ENCODE measurements around the gene PTGER1. TPM values are rescaled to one million over a fixed set of nuclear protein-coding genes. Genes with fewer than 3 reads are reported as not detected.

Gene PTGER1
- total and polyA plus RNA-seq, 2 of the 8 experiments (the other 6 are each of a cell fraction or from before 2014, with no cell fraction given) = 0.20 to 0.41 TPM

- no peak overlapping the region for H4K5ac ChIP-seq (ENCODE audit: insufficient read length, low read depth, low read length)
- no peak overlapping the region; a peak in 1 of 7 replicates for H3K9ac ChIP-seq (replicated peaks in 1 of 4; ENCODE audit: extremely low read depth in 1 of 4, low read depth in 3 of 4, low read length in 3 of 4)
- H3K4me1 ChIP-seq (replicated peaks in 1 of 4; ENCODE audit: control insufficient read depth in 3 of 4, insufficient read depth in 4 of 4, low read length in 3 of 4) = peaks cover 0 to 4% (median 2%) of the 10 kb centered on the region in 4 experiments; a peak in 3 of 7 replicates
- DNase-seq (ENCODE audit: low read depth in 1 of 2, low spot score in 2 of 2) (peak in 1 of 2 experiments; percentile 97), FAIRE-seq (no peak)
- H3K23me2 ChIP-seq (ENCODE audit: low read depth, low read length) = no peaks in the 10 kb centered on the region; the same call in 1 of the 2 replicates
- H2BK12ac ChIP-seq (ENCODE audit: low read depth, low read length) = no peak overlapping the region
- no peaks in the 10 kb centered on the region for H3K79me2 ChIP-seq (ENCODE audit: control insufficient read depth in 1 of 2, insufficient read depth in 2 of 2, low read length in 2 of 2)
- H3K14ac ChIP-seq (ENCODE audit: insufficient read length) = no peak overlapping the region
- no peaks in the 10 kb centered on the region for H3K27me3 ChIP-seq (replicated peaks in 1 of 4; ENCODE audit: control insufficient read depth in 3 of 4, extremely low read depth in 1 of 4, insufficient read depth in 3 of 4, low read length in 3 of 4)
- no peak overlapping the region for H2BK20ac ChIP-seq (ENCODE audit: low read length)
- no peaks in the 10 kb centered on the region for H3K9me3 ChIP-seq (ENCODE audit: insufficient read depth in 2 of 2, low read depth in 1 of 2, low read length in 1 of 2)
- H3K56ac ChIP-seq (replicated peaks; ENCODE audit: insufficient read length, low read depth, low read length) = no peak overlapping the region
- H3K23ac ChIP-seq (ENCODE audit: insufficient read length) = no peak overlapping the region
- H3K27ac ChIP-seq (ENCODE audit: low read depth, low read length) = peak overlapping the region; percentile 37; the same call in 1 of the 2 replicates
- H4K91ac ChIP-seq (replicated peaks; ENCODE audit: insufficient read length, low read length) = peak overlapping the region; percentile 2
- H3K18ac ChIP-seq (ENCODE audit: extremely low read depth, low read length) = 0 out of 2 replicates have a peak overlapping the region, but pooled peaks have one; percentile 19
- H3K36me3 ChIP-seq (ENCODE audit: control insufficient read depth in 2 of 4, insufficient read depth in 4 of 4, low read length in 3 of 4) = no peaks in the 10 kb centered on the region
- H3K4me3 ChIP-seq (ENCODE audit: extremely low read depth in 1 of 4, insufficient read depth in 2 of 4, low read depth in 3 of 4, low read length in 4 of 4) = no peak overlapping the region
- CTCF ChIA-PET (ENCODE audit: partially characterized antibody) = interaction anchor here (0.6 to 5.0 kb wide), 20 partner anchors 8 to 181 kb away, joined by 3 to 36 read pairs (median 4); partner anchors contain the start of gene GIPC1
- peak overlapping the region; percentile 65 for H3K4ac ChIP-seq (replicated peaks; ENCODE audit: insufficient read length, low read depth, low read length)
- no peak overlapping the region for H2BK5ac ChIP-seq (ENCODE audit: low read depth, low read length)
- no peaks in the 10 kb centered on the region for H4K20me1 ChIP-seq (replicated peaks in 1 of 2; ENCODE audit: control insufficient read depth in 1 of 2, insufficient read depth in 2 of 2, low read length in 2 of 2)
- peak overlapping the region; percentile 60; the same call in 1 of the 2 replicates for H2AFZ ChIP-seq (ENCODE audit: low read length)
- H2BK15ac ChIP-seq (ENCODE audit: low read length) = no peak overlapping the region
- no peak overlapping the region for H3K4me2 ChIP-seq (ENCODE audit: insufficient read depth in 1 of 2, low read depth in 2 of 2, low read length in 2 of 2)
- H3K79me1 ChIP-seq (ENCODE audit: low read depth, low read length) = no peaks in the 10 kb centered on the region
- peak overlapping the region; percentile 47; the same call in 1 of the 2 replicates for H4K8ac ChIP-seq (ENCODE audit: extremely low read depth, insufficient read depth, low read length)
- WGBS, 2 experiments (ENCODE audit: extremely low coverage in 1 of 2, insufficient coverage in 1 of 2, insufficient read length in 1 of 2, insufficient replicate concordance in 2 of 2, low coverage in 1 of 2, low lambda C conversion rate in 2 of 2, missing lambda C conversion rate in 1 of 2) = 41% methylated on average over 17 of the region's 19 CpGs; no CpG with 5 or more reads in 1 of the 2 experiments
- no peak overlapping the region for H2AK5ac ChIP-seq (ENCODE audit: low read depth, low read length)
- POLR2A ChIA-PET (ENCODE audit: partially characterized antibody) = interaction anchor here (1.9 to 4.0 kb wide), 3 partner anchors 8 to 11 kb away, joined by 7 to 30 read pairs (median 10); partner anchors contain the start of genes DNAJB1 and GIPC1
- no peak overlapping the region for H2BK120ac ChIP-seq (replicated peaks; ENCODE audit: low read depth, low read length)
- TF ChIP-seq RAD21 (IDR thresholded peaks at IDR 0.05 in 1 of 2, conservative IDR thresholded peaks at IDR 0.05 in 1 of 2; ENCODE audit: low read depth in 2 of 2, low read length in 2 of 2) (peak in 1 of 2 experiments; percentile 47; a peak in 3 of 4 replicates), JUN (IDR thresholded peaks at IDR 0.05; ENCODE audit: low read depth, low read length) (no peak), MAX (IDR thresholded peaks at IDR 0.05) (peak; percentile 31; the same call in 1 of the 2 replicates), TEAD4 (IDR thresholded peaks at IDR 0.05; ENCODE audit: low read depth, low read length) (0 out of 2 replicates have a peak, but pooled peaks have one; percentile 7), YY1 (IDR thresholded peaks at IDR 0.05; ENCODE audit: low read depth, low read length) (0 out of 2 replicates have a peak, but pooled peaks have one; percentile 32), TCF12 (IDR thresholded peaks at IDR 0.05; ENCODE audit: low read depth, low read length) (no peak), KDM5A (IDR thresholded peaks at IDR 0.05; ENCODE audit: low read length) (no peak), CREB1 (IDR thresholded peaks at IDR 0.05) (0 out of 2 replicates have a peak, but pooled peaks have one; percentile 37)
Observed at GRCh38 chr19:14505488-14506239, 30.5 kb upstream of the PTGER1 start.
